Fibroblast of lung (primary cell): ENCODE data around the gene FAM168B. TPM values are rescaled to one million over a fixed set of nuclear protein-coding genes. Genes with fewer than 3 reads are reported as not detected.
A peak's percentile ranks its signal among the peaks of the same experiment; 100 is the strongest.

Experiments used
- DNase-seq, 2 donors: peaks; one replicate each; pipeline versions ENCODE4 v3.0.0 to v3.0.0-alpha.2; 2010; ENCODE audit warnings: low read depth in 2 of 2
- H2AFZ ChIP-seq: 2 replicates; pipeline ENCODE4 v1.5.1; 2012; ENCODE audit warnings: low read length, control low read depth, inconsistent platforms
- H3K27ac ChIP-seq: 2 replicates; pipeline ENCODE4 v1.5.1; 2011; ENCODE audit warnings: low read length, control low read depth; ENCODE audit not compliant: insufficient read depth
- H3K27me3 ChIP-seq: 2 replicates; pipeline ENCODE4 v1.5.1; 2011; ENCODE audit warnings: mild to moderate bottlenecking, low read length; ENCODE audit not compliant: control insufficient read depth, insufficient read depth
- H3K36me3 ChIP-seq: 2 replicates; pipeline ENCODE4 v1.5.1; 2011; ENCODE audit warnings: low read length; ENCODE audit not compliant: control insufficient read depth, insufficient read depth
- H3K4me1 ChIP-seq: 2 replicates; pipeline ENCODE4 v1.5.1; 2011; ENCODE audit warnings: low read length; ENCODE audit not compliant: control insufficient read depth, insufficient read depth; ENCODE audit errors: extremely low read depth
- H3K4me2 ChIP-seq: 2 replicates; pipeline ENCODE4 v1.5.1; 2011; ENCODE audit warnings: low read length, control low read depth; ENCODE audit not compliant: insufficient read depth; ENCODE audit errors: extremely low read depth
- H3K4me3 ChIP-seq, 4 experiments: fragments of 200-600 bp in 1 of 4; sonication (generic) in 1 of 4; replicated peaks in 1 of 4; 2 replicates each; pipeline ENCODE4 v1.5.1; 2011 to 2016; ENCODE audit warnings: low read length in 4 of 4, low read depth in 3 of 4, mild to moderate bottlenecking in 3 of 4, control low read depth in 2 of 4, inconsistent platforms in 1 of 4, mixed read lengths in 1 of 4; ENCODE audit not compliant: insufficient read depth in 1 of 4; ENCODE audit errors: control extremely low read depth in 1 of 4
- H3K79me2 ChIP-seq: 2 replicates; pipeline ENCODE4 v1.5.1; 2012; ENCODE audit warnings: mild to moderate bottlenecking, low read length, inconsistent platforms; ENCODE audit not compliant: control insufficient read depth, insufficient read depth
- H3K9ac ChIP-seq: 2 replicates; pipeline ENCODE4 v1.5.1; 2011; ENCODE audit warnings: mild to moderate bottlenecking, low read length, control low read depth; ENCODE audit not compliant: insufficient read depth
- H3K9me3 ChIP-seq: 2 replicates; pipeline ENCODE4 v1.5.1; 2012; ENCODE audit warnings: low read depth, low read length; ENCODE audit not compliant: control insufficient read depth, insufficient read depth
- H4K20me1 ChIP-seq: 2 replicates; pipeline ENCODE4 v1.5.1; 2011; ENCODE audit warnings: low read length; ENCODE audit not compliant: control insufficient read depth, insufficient read depth; ENCODE audit errors: extremely low read depth
- EZH2 ChIP-seq: IDR thresholded peaks from 2 replicates; pipeline ENCODE4 v1.5.1; 2012; ENCODE audit warnings: low read length, control low read depth, mild to moderate bottlenecking; ENCODE audit errors: missing control alignments
- polyA plus RNA-seq, 2 donors: library from polyadenylated mRNA; depleted of rRNA in 1 of 2; stranded (reverse) in 1 of 2; unstranded in 1 of 2; fragments of >200 nt; gene quantifications; 2 replicates each; pipeline ENCODE4 v1.2.1, GENCODE V29; 2011 to 2012; ENCODE audit warnings: missing spikeins in 1 of 2
- total RNA-seq: library from RNA; depleted of rRNA; stranded (reverse); fragments of >200 nt; gene quantifications from 2 replicates; pipeline ENCODE4 v1.2.1, GENCODE V29; 2014
- TF ChIP-seq, protein P1 (sequence below), 2 donors: IDR thresholded peaks in 1 of 2; conservative IDR thresholded peaks in 1 of 2; 1 replicate in 1 of 2; 2 replicates in 1 of 2; pipeline ENCODE4 v1.5.1; 2011 to 2012; ENCODE audit warnings: low read length in 2 of 2, control low read depth in 1 of 2, inconsistent platforms in 1 of 2, low read depth in 1 of 2, mild to moderate bottlenecking in 1 of 2

FAM168B gene
- total and polyA plus RNA-seq, 2 donors (not counting 1 experiment from before 2014, with no cell fraction given): 71.2 to 87.8 TPM

GRCh38 chr2:131022731-131023130, 70.5 kb downstream of the FAM168B start:
- Histone ChIP-seq H3K9ac (no peak overlapping the region), H4K20me1 (no peaks in the 10 kb centered on the region), H3K9me3 (no peaks in the 10 kb centered on the region), H3K27me3 (no peaks in the 10 kb centered on the region), H3K36me3 (no peaks in the 10 kb centered on the region), H3K4me3 (no peak overlapping the region), H2AFZ (no peak overlapping the region), H3K4me2 (no peak overlapping the region), H3K4me1 (no peaks in the 10 kb centered on the region), H3K79me2 (no peaks in the 10 kb centered on the region), H3K27ac (no peak overlapping the region)
- DNase-seq: peak in 1 of 2 donors; percentile 80
- TF ChIP-seq, protein P1, sequence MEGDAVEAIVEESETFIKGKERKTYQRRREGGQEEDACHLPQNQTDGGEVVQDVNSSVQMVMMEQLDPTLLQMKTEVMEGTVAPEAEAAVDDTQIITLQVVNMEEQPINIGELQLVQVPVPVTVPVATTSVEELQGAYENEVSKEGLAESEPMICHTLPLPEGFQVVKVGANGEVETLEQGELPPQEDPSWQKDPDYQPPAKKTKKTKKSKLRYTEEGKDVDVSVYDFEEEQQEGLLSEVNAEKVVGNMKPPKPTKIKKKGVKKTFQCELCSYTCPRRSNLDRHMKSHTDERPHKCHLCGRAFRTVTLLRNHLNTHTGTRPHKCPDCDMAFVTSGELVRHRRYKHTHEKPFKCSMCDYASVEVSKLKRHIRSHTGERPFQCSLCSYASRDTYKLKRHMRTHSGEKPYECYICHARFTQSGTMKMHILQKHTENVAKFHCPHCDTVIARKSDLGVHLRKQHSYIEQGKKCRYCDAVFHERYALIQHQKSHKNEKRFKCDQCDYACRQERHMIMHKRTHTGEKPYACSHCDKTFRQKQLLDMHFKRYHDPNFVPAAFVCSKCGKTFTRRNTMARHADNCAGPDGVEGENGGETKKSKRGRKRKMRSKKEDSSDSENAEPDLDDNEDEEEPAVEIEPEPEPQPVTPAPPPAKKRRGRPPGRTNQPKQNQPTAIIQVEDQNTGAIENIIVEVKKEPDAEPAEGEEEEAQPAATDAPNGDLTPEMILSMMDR (conservative IDR thresholded peaks at IDR 0.05 in 1 of 2, IDR thresholded peaks at IDR 0.05 in 1 of 2; ENCODE audit: low read depth in 1 of 2, low read length in 2 of 2): no peak
- TF ChIP-seq EZH2: no peak

DNA sequence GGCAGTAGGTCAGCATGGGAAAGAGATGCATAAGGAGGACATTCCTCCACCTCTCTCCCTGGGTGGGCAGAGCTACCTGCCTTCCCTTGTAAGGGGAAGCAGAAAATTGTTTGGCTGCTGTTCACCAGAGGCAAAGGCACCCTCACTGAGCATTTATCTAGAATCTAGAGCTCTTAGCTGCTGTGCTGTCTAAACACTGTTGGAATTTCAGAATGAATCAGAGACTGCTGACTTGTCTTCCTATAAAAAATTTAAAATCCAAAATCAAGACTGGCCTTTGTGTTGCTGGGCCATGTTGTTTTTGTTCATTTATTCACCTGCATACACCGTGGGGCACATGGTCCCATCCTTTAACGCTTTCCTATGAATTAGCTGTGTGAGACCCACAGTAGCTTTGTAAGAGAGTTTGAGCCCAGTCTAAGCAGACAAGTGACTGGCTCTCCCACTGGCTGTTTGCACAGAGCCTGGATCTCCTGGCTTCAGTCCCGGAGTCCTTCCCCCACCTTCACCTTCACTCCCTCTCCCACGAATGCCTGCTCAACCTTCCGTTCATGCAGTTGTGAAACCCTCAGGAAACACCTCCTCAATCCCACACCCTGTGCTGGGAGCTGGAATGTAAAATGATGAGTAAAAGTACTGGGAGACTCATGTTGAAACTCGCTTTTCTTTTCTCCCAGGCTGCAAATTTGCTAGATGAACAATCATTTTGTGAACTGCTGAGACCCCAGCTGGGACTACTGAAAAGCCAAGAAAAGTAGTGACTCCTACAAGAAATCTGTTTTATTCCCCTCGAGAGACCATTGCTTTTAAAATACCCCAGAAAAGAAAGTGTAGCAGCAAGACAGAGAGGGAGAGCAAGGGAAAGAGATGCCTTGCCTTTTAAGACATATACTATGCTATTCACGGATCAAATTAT, 76.2 kb downstream of the FAM168B start:
- Histone ChIP-seq H3K4me2 (no peak overlapping the region), H3K36me3 (no peaks in the 10 kb centered on the region), H3K4me1 (no peaks in the 10 kb centered on the region), H3K27me3 (no peaks in the 10 kb centered on the region), H2AFZ (no peak overlapping the region), H3K27ac (no peak overlapping the region), H3K79me2 (no peaks in the 10 kb centered on the region), H3K9me3 (no peaks in the 10 kb centered on the region), H4K20me1 (no peaks in the 10 kb centered on the region), H3K9ac (no peak overlapping the region), H3K4me3 (no peak overlapping the region)
- DNase-seq: peak in 1 of 2 donors; percentile 83
- TF ChIP-seq, protein P1 (conservative IDR thresholded peaks at IDR 0.05 in 1 of 2, IDR thresholded peaks at IDR 0.05 in 1 of 2; ENCODE audit: low read depth in 1 of 2, low read length in 2 of 2): no peak
- no peak for TF ChIP-seq EZH2

- Histone ChIP-seq H2AFZ (no peak overlapping the region), H3K27me3 (peaks cover 3% of the 10 kb centered on the region), H4K20me1 (no peaks in the 10 kb centered on the region), H3K4me3 (no peak overlapping the region), H3K36me3 (no peaks in the 10 kb centered on the region), H3K4me2 (no peak overlapping the region), H3K9me3 (no peaks in the 10 kb centered on the region), H3K9ac (no peak overlapping the region), H3K79me2 (no peaks in the 10 kb centered on the region), H3K4me1 (no peaks in the 10 kb centered on the region), H3K27ac (no peak overlapping the region)
- TF ChIP-seq, protein P1 (conservative IDR thresholded peaks at IDR 0.05 in 1 of 2, IDR thresholded peaks at IDR 0.05 in 1 of 2; ENCODE audit: low read depth in 1 of 2, low read length in 2 of 2): no peak
- TF ChIP-seq EZH2: no peak
- no peak for DNase-seq
Measured at GRCh38 chr2:131015764-131016163, 77.5 kb downstream of the FAM168B start.
